ENCODE results near the gene CLNK. TPM values are rescaled to one million over a fixed set of nuclear protein-coding genes. Genes with fewer than 3 reads are reported as not detected.

Gene CLNK
- total and polyA plus RNA-seq, 2 of the 13 experiments (the other 11 are each of a cell fraction or from before 2014, with no cell fraction given) = not detected

GRCh38 chr4:10664408-10664807, 20.2 kb downstream of the CLNK start (continued):
- no peak for TF ChIP-seq FOXA1 (IDR thresholded peaks at IDR 0.05)
- no peak for TF ChIP-seq FOXA1 (CRISPR knock-in tag; IDR thresholded peaks at IDR 0.05)

- Histone ChIP-seq H3K36me3 (replicated peaks in 1 of 2; ENCODE audit: control insufficient read depth in 1 of 2, insufficient read depth in 2 of 2, low read length in 2 of 2) (no peaks in the 10 kb centered on the region), H3K4me1 (ENCODE audit: insufficient read depth, low read length) (no peaks in the 10 kb centered on the region), H4K20me1 (ENCODE audit: insufficient read depth, low read length) (no peaks in the 10 kb centered on the region), H2AFZ (ENCODE audit: low read length) (no peak overlapping the region), H3K4me3 (replicated peaks in 1 of 3; ENCODE audit: insufficient read depth in 1 of 3, low read depth in 2 of 3, low read length in 3 of 3) (no peak overlapping the region), H3K4me2 (ENCODE audit: low read depth, low read length) (no peak overlapping the region), H3K9me3 (ENCODE audit: low read length) (no peaks in the 10 kb centered on the region), H3K9ac (ENCODE audit: insufficient read depth, low read depth, low read length) (no peak overlapping the region), H3K27ac (ENCODE audit: extremely low read length, insufficient read depth, low read length) (no peak overlapping the region), H3K79me2 (ENCODE audit: insufficient read depth, low read length) (no peaks in the 10 kb centered on the region), H3K27me3 (ENCODE audit: control insufficient read depth in 1 of 2, insufficient read depth in 2 of 2, low read length in 2 of 2) (0 out of 5 replicates have a peak, but pooled peaks cover 0 to 10% of the 10 kb centered on the region in 2 experiments)
- ChIA-PET CTCF (ENCODE audit: low intra/inter-chr PET ratio, low total read pairs) (no interaction called here), POLR2A (no interaction called here)
- intact Hi-C loops (cut with micrococcal nuclease; ENCODE audit: unreplicated experiment) = no loop called here
- 28% methylated on average over 5 of the region's 5 CpGs for WGBS (ENCODE audit: low lambda C conversion rate)
- no peak for TF ChIP-seq GATAD2A (CRISPR knock-in tag; IDR thresholded peaks at IDR 0.05)
- TF ChIP-seq PLRG1 (conservative IDR thresholded peaks at IDR 0.05) = no peak
- no peak for TF ChIP-seq PAF1 (CRISPR knock-in tag; IDR thresholded peaks at IDR 0.05)
- TF ChIP-seq ZNF549 (CRISPR knock-in tag; IDR thresholded peaks at IDR 0.05) = no peak
- TF ChIP-seq ZBTB8A (CRISPR knock-in tag; IDR thresholded peaks at IDR 0.05; ENCODE audit: borderline replicate concordance, low read depth) = no peak
- no peak for TF ChIP-seq CENPT (CRISPR knock-in tag; IDR thresholded peaks at IDR 0.05; ENCODE audit: low read depth)
- no peak for TF ChIP-seq ATF7-NPFF (CRISPR knock-in tag; IDR thresholded peaks at IDR 0.05; ENCODE audit: low read depth)
- no peak for TF ChIP-seq ZNF740 (CRISPR knock-in tag; IDR thresholded peaks at IDR 0.05)
- TF ChIP-seq ZNF382 (CRISPR knock-in tag; IDR thresholded peaks at IDR 0.05; ENCODE audit: borderline replicate concordance) = no peak
- no peak for TF ChIP-seq ZNF317 (CRISPR knock-in tag; IDR thresholded peaks at IDR 0.05)
- TF ChIP-seq ZNF598 (CRISPR knock-in tag; IDR thresholded peaks at IDR 0.05; ENCODE audit: borderline replicate concordance) = no peak
- TF ChIP-seq ZNF891 (CRISPR knock-in tag; IDR thresholded peaks at IDR 0.05) = no peak
- TF ChIP-seq ZKSCAN5 (CRISPR knock-in tag; IDR thresholded peaks at IDR 0.05) = no peak
- no peak for TF ChIP-seq PBX3 (CRISPR knock-in tag; IDR thresholded peaks at IDR 0.05; ENCODE audit: borderline replicate concordance)
- in situ Hi-C loops (cut with HindIII; ENCODE audit: extremely low pct_ligation_motif_present, low pct_unique_long_range_greater_than_20kb) = no loop called here
- DNase-seq (ENCODE audit: low spot score) (no peak), ATAC-seq (no peak), FAIRE-seq (no peak)
- no TSS peak for BruUV-seq (replicated peaks)
Measured at GRCh38 chr4:10662937-10663336, 21.6 kb downstream of the CLNK start.
